Kidney tubule cell (primary cell): Measurements from ENCODE around the gene LMO1.

Experiments
- DNase-seq: peaks from one replicate; pipeline ENCODE4 v3.0.0-alpha.2; 2018; ENCODE audit warnings: low spot score

Gene LMO1

DNA sequence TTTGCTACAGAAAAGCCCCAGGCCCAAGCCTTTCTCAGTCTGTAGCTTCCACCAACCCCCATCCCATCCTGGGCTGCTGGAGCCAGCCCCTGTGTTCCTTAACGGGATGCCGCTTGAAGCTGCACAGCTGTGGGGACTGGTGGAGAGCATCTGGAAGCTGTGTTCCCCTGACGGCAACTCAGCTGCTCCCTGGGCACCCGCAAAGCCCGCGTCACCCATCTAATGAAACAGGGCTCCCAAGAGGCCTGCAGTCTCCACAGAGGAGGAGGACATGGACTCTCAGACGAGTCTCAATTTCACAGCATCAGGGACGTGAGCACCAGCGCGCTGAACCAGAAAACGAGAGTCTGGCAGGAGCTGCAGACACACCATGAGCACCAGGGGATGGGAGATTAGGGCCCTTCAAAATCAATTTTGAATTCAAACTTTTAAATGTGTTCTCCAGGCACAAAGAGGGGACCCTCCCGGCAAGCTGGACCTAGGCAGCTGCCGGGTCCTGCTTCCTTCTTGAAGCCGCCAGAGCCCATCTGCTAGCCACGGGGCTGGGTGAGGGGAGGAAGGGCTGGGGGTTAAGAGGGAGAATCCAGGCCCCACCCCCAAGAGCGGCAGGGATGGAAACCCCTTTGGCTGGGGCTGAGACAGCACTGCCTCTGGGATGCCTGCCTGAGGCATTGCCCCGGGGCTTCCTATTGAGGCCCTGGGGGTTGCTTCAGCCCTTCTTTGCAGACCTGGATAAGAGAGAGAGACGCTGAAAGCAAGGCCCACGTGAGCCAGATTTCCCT, 21.0 kb downstream of the LMO1 start:
- no peak for DNase-seq

DNA sequence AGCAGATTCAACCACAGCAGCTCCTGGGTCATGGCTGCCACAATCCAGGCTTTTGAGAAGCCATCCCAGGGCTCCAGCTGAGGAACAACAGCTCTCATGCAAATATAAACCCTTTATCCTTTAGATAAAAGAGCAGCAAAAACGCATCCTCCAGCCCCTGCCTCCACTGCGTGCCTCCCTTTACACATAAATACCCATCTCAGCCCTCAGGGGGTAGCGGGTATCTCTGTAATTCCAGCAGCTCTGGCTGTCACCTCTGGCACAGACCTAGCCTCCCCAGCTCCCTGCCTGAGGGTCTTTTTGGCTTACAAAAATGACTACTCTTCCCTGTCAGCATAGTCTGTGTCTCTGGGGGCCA, 21.6 kb downstream of the LMO1 start:
- DNase-seq, result no peak

GRCh38 chr11:8241373-8242117, 22.1 kb downstream of the LMO1 start:
- no peak for DNase-seq

GRCh38 chr11:8239536-8240228, 24.0 kb downstream of the LMO1 start:
- no peak for DNase-seq

DNA sequence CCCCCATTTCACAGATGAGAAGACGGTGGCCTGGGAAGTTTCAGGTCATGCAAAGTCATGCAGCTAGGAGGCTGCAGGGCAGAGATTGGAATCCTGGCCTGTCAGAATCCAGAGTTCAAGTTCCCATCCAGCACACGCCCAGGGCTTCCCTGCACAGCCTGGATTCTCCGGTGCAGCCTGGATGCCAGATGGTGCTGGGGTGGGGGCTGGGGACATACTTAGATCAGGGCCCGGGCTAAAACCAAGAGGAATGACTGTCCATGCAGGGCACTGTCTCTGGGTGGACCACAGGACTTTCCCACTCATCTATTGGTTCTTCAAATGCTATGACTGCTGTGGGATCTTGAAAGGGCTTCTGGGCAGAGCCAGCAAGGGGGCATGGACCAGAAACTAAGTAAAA, 24.6 kb downstream of the LMO1 start:
- DNase-seq, result no peak

DNA sequence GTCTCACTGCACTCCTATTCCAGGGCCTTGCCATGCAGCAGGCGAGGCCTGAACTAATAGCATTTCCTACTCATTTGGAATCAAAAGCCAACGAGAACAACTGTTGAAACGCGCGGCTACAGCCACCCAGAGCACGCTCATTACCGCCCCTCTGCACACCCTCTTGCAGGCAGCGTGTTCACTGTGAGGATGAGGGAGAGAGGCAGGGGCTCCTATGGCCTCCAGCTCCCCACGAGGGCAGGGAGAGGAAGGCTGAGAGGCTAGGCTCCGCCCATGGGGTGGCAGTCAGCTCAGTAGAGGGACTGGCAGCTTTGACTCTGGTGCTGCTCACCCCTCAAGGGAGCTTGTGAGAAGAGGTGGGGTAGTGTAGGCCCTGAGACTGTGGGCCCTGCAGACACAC, 26.2 kb downstream of the LMO1 start:
- DNase-seq, result no peak

DNA sequence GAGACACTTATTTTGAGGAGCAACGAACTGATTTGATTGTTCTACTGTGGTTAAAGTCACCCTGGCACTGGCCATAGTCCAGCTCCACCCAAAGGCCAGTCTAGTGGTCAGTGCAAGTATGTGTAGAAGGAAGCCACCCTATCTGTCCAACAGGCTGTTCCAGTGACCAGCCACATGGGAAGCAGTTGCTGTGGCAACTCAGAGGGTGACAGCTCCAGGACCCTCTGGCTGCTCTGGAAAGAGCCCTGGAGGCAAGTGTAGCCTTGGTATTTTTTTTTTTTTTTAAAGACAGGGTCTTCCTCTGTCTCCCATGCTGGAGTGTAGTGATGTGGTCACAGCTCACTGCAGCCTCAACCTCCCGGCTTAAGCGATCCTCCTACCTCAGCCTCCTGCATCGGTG, 27.8 kb downstream of the LMO1 start:
- DNase-seq, result no peak

GRCh38 chr11:8234910-8235309, 28.8 kb downstream of the LMO1 start:
- DNase-seq, result no peak

DNA sequence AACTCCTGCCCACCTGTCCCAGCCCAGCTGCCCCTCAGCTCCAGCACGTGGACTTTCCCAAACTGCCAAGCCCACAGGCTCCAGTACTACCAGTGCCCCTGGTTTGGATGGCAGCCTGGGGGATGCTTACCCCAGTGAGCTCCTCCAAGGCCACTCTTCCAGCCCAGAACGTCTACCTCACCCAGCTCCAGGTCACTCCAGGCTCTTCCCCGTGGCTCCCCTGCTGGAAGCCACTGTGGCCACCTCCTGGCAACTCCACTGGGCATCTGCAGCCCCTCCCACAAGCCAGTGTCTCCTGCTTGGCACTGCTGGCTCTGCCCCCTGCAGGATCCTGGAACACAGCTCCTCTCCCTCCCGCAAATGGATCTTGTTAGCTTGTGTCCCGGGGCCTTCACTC, 29.3 kb downstream of the LMO1 start:
- DNase-seq, result peak; percentile 39

GRCh38 chr11:8233691-8234424, 29.8 kb downstream of the LMO1 start:
- DNase-seq, result peak; percentile 80

- no peak for DNase-seq
These were observed 30.6 kb downstream of the LMO1 start for GRCh38 chr11:8232849-8233606.

DNA sequence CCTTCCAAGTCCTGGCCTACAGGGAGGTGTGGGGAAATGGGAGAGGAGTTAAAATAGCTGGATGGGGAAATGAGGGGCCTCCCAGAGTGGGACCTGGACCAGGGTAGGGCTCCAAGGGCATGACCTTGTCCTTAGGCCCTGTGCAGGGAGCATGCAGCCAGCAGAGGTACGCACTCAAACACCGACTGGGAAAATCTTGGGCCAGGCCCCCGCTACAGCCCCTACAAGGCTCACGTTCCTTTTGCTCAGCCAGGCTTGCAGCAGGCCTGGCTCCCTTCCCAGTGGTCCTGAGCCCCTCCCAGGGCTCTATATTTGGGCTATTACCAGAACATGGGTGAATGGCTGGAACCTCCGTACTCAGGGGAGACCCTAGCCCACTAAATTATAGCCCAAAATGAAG, 31.3 kb downstream of the LMO1 start:
- no peak for DNase-seq

GRCh38 chr11:8231979-8232378, 31.7 kb downstream of the LMO1 start:
- DNase-seq, result no peak

GRCh38 chr11:8230921-8231847, 32.5 kb downstream of the LMO1 start:
- no peak for DNase-seq

DNA sequence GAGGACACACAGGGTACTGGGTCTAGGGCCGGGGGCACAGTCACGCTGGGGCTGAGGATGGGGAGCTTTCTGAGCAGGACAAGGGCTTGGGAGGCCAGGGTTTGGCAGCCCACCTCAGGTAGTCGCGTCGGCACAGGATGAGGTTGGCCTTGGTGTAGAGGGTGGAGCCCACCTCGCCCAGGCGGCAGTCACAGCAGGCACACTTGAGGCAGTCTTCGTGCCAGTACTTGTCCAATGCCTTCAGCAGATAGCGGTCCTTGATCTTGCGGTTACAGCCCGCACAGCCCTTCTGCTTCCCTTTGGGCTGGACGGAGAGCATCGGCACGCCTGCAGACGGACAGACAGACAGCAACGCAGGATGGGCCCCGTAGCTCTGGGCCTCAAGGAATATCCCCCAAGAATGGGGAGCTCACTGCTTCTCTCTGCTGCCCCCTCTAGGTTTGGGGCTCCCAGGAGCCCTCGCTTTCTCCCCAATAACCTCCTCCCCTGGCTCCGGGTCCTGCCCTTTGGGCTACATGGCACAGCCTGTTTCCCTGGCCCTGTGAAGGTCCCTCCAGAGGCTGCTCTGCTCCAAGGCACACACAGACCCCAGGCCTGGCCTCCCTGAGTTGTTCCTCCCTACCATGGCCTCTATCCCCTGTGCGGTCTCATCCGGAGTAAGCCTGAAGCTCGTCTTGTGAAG, 33.4 kb downstream of the LMO1 start:
- no peak for DNase-seq

- peak; percentile 58 for DNase-seq
These were observed 34.1 kb downstream of the LMO1 start for GRCh38 chr11:8229299-8230177.

DNA sequence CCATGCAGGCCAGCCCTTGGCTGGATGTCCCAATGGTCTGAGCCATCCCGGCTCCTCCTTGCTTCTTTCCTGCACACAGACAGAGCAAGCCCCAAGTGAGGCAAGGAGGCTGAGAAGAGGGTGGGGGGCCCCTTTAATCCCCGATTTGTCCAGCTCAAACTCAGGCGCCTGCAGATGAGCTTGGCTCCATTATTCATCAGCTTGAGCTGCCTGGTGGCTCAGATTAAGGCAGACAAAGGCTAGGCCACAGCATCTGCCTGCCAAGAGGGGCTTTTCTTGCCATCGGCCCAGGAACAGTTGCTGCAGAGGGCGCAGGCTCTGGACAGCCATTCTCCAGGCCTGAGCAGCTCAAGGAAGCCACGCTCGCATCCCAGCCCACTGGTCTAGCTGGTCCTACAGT, 35.4 kb downstream of the LMO1 start:
- no peak for DNase-seq

DNA sequence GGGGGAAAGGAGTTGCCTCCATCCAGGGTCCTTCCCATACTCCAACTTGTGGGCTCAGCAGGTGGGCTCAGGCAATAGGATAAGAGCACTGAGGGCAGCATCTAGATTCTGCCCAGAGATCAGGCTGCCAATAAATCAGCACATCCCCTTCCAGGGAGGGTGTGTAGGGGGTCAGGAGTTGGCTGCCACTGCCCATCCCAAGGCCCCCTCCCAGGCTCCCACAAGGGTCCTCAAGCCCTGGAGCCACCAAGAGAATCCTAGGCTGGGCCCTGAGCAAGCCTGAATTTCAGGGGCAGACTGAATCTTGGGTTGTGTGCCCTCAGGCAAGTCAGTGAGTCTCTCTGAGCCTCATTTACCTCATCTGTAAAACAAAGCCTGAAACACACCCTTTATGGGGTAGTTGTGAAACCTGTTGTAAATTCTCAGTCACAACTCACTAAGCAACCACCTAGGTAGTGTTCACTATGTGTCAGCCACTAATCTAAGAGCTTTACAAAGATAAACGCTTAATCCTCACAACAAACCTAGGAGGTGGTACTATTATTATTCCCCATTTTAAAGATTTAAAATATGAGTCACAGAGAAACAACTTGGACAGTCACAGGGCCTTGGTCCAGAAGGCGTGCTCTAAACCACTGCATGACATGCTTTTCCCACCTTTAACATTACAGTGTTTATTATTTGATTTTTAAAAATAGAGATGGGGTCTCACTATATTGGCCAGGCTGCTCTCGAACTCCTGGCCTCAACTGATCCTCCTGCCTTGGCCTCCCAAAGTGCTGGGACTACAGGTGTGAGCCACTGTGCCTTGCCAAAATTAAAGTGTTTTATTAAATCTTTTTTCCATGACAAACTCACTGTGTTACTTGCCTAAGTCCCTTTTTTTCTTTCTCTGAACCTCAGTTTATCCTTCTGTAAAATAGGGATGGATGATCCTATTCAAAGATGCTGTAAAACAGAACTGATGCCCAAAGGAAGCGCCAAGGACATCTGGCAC, 36.2 kb downstream of the LMO1 start:
- DNase-seq, result peak; percentile 78
